Measurements from ENCODE around the gene ZBTB46.

- no peak for TF ChIP-seq CTCF (IDR thresholded peaks at IDR 0.05)
- TF ChIP-seq POLR2A (IDR thresholded peaks at IDR 0.05) = no peak
- no peak for TF ChIP-seq POLR2AphosphoS5 (IDR thresholded peaks at IDR 0.05)
These were observed 8.8 kb downstream of the ZBTB46 start for GRCh38 chr20:63822276-63822696.
